Measurements from ENCODE around the gene RNF157. TPM values are rescaled to one million over a fixed set of nuclear protein-coding genes. Genes with fewer than 3 reads are reported as not detected.

RNF157 gene
- total and polyA plus RNA-seq, 10 of the 15 experiments (the other 5 are each of a cell fraction or from before 2014, with no cell fraction given), result 1.4 to 15.9 (median 9.6) TPM

- ChIA-PET RAD21 (ENCODE audit: unreplicated experiment) (no interaction called here), CTCF (interaction anchor here (0.6 to 3.6 kb wide), 4 partner anchors 15 to 1418 kb away, joined by 3 to 18 read pairs (median 6); no protein-coding TSS in a partner anchor), POLR2A (no interaction called here), SMC1A (ENCODE audit: uncharacterized antibody, unreplicated experiment) (no interaction called here)
- Histone ChIP-seq H2AFZ (ENCODE audit: control insufficient read depth, low read depth, low read length) (no peak overlapping the region), H3K4me3 (no peak overlapping the region), H3K9me3 (replicated peaks; ENCODE audit: control insufficient read depth, insufficient read depth, low read length) (no peaks in the 10 kb centered on the region), H3K27ac (ENCODE audit: control insufficient read depth, insufficient read depth) (no peak overlapping the region), H3K79me2 (ENCODE audit: control insufficient read depth, insufficient read depth, low read length) (no peaks in the 10 kb centered on the region), H3K36me3 (ENCODE audit: control insufficient read depth in 2 of 2, insufficient read depth in 2 of 2, low read length in 1 of 2) (no peaks in the 10 kb centered on the region), H3K9ac (ENCODE audit: control insufficient read depth, insufficient read depth, low read length) (no peak overlapping the region), H3K4me1 (ENCODE audit: control insufficient read depth, insufficient read depth, low read length) (no peaks in the 10 kb centered on the region), H3K27me3 (replicated peaks in 1 of 2; ENCODE audit: control insufficient read depth in 2 of 2, insufficient read depth in 2 of 2, low read length in 1 of 2) (no peaks in the 10 kb centered on the region), H4K20me1 (ENCODE audit: control insufficient read depth, insufficient read depth) (no peaks in the 10 kb centered on the region), H3K4me2 (ENCODE audit: control insufficient read depth, insufficient read depth) (no peak overlapping the region)
- 81% methylated on average over 10 of the region's 10 CpGs for WGBS (ENCODE audit: insufficient coverage, insufficient replicate concordance, low lambda C conversion rate, missing lambda C conversion rate)
- in situ Hi-C loops (cut with MboI) (no loop called here), intact Hi-C loops (cut with micrococcal nuclease; ENCODE audit: unreplicated experiment) (no loop called here)
- FAIRE-seq (no peak), DNase-seq (ENCODE audit: low read depth, low spot score) (no peak), ATAC-seq (no peak)
- TF ChIP-seq ZBED1 (IDR thresholded peaks at IDR 0.05; ENCODE audit: borderline replicate concordance) (no peak), SMC3 (IDR thresholded peaks at IDR 0.05; ENCODE audit: borderline replicate concordance, low read length) (no peak)
- no TSS peak for BruUV-seq (replicated peaks)
Measured at GRCh38 chr17:76166906-76167305, 73.4 kb downstream of the RNF157 start.

- no TSS peak for BruUV-seq (replicated peaks)
Measured at GRCh38 chr17:76166168-76166567, 74.1 kb downstream of the RNF157 start.

More at GRCh38 chr17:76166168-76166567, 74.1 kb downstream of the RNF157 start:
- no peaks in the 10 kb centered on the region for H3K4me1 ChIP-seq (ENCODE audit: control insufficient read depth, insufficient read depth, low read length)
- in situ Hi-C loops (cut with MboI) (no loop called here), intact Hi-C loops (cut with micrococcal nuclease; ENCODE audit: unreplicated experiment) (no loop called here)
- H3K27me3 ChIP-seq (replicated peaks in 1 of 2; ENCODE audit: control insufficient read depth in 2 of 2, insufficient read depth in 2 of 2, low read length in 1 of 2), result no peaks in the 10 kb centered on the region
- H3K9ac ChIP-seq (ENCODE audit: control insufficient read depth, insufficient read depth, low read length), result no peak overlapping the region
- H3K4me3 ChIP-seq, result no peak overlapping the region
- WGBS (ENCODE audit: insufficient coverage, insufficient replicate concordance, low lambda C conversion rate, missing lambda C conversion rate), result 71% methylated on average over 7 of the region's 7 CpGs
- POLR2A ChIA-PET, result no interaction called here
- H3K9me3 ChIP-seq (replicated peaks; ENCODE audit: control insufficient read depth, insufficient read depth, low read length), result no peaks in the 10 kb centered on the region
- SMC1A ChIA-PET (ENCODE audit: uncharacterized antibody, unreplicated experiment), result interaction anchor here (0.9 kb wide), 1 partner anchor 10 kb away, joined by 3 read pairs; no protein-coding TSS in a partner anchor
- no peaks in the 10 kb centered on the region for H3K36me3 ChIP-seq (ENCODE audit: control insufficient read depth in 2 of 2, insufficient read depth in 2 of 2, low read length in 1 of 2)
- no peak for TF ChIP-seq POLR2AphosphoS5 (IDR thresholded peaks at IDR 0.05; ENCODE audit: low read length)
- no peak for TF ChIP-seq FOXM1 (IDR thresholded peaks at IDR 0.05; ENCODE audit: low read depth, low read length)
- no peak for TF ChIP-seq ZBED1 (IDR thresholded peaks at IDR 0.05; ENCODE audit: borderline replicate concordance)
- TF ChIP-seq, protein P1, sequence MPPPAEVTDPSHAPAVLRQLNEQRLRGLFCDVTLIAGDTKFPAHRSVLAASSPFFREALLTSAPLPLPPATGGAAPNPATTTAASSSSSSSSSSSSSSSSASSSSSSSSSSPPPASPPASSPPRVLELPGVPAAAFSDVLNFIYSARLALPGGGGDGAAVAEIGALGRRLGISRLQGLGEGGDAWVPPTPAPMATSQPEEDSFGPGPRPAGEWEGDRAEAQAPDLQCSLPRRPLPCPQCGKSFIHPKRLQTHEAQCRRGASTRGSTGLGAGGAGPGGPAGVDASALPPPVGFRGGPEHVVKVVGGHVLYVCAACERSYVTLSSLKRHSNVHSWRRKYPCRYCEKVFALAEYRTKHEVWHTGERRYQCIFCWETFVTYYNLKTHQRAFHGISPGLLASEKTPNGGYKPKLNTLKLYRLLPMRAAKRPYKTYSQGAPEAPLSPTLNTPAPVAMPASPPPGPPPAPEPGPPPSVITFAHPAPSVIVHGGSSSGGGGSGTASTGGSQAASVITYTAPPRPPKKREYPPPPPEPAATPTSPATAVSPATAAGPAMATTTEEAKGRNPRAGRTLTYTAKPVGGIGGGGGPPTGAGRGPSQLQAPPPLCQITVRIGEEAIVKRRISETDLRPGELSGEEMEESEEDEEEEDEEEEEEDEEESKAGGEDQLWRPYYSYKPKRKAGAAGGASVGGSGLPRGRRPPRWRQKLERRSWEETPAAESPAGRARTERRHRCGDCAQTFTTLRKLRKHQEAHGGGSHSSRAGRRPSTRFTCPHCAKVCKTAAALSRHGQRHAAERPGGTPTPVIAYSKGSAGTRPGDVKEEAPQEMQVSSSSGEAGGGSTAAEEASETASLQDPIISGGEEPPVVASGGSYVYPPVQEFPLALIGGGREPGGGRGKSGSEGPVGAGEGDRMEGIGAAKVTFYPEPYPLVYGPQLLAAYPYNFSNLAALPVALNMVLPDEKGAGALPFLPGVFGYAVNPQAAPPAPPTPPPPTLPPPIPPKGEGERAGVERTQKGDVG (CRISPR knock-in tag; IDR thresholded peaks at IDR 0.05), result no peak
- no peak for TF ChIP-seq HDAC6 (IDR thresholded peaks at IDR 0.05; ENCODE audit: unreplicated experiment)
- no peak for TF ChIP-seq EED (IDR thresholded peaks at IDR 0.05; ENCODE audit: low read depth)
- no peak for TF ChIP-seq PAX8 (IDR thresholded peaks at IDR 0.05)
- TF ChIP-seq PAX5 (IDR thresholded peaks at IDR 0.05; ENCODE audit: borderline replicate concordance, low read depth, low read length), result no peak
- TF ChIP-seq, protein P2, sequence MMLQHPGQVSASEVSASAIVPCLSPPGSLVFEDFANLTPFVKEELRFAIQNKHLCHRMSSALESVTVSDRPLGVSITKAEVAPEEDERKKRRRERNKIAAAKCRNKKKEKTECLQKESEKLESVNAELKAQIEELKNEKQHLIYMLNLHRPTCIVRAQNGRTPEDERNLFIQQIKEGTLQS (IDR thresholded peaks at IDR 0.05; ENCODE audit: borderline replicate concordance, extremely low read depth, low read depth, low read length), result no peak
- TF ChIP-seq, protein P3, sequence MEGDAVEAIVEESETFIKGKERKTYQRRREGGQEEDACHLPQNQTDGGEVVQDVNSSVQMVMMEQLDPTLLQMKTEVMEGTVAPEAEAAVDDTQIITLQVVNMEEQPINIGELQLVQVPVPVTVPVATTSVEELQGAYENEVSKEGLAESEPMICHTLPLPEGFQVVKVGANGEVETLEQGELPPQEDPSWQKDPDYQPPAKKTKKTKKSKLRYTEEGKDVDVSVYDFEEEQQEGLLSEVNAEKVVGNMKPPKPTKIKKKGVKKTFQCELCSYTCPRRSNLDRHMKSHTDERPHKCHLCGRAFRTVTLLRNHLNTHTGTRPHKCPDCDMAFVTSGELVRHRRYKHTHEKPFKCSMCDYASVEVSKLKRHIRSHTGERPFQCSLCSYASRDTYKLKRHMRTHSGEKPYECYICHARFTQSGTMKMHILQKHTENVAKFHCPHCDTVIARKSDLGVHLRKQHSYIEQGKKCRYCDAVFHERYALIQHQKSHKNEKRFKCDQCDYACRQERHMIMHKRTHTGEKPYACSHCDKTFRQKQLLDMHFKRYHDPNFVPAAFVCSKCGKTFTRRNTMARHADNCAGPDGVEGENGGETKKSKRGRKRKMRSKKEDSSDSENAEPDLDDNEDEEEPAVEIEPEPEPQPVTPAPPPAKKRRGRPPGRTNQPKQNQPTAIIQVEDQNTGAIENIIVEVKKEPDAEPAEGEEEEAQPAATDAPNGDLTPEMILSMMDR (IDR thresholded peaks at IDR 0.05 in 2 of 3, conservative IDR thresholded peaks at IDR 0.05 in 1 of 3; ENCODE audit: control insufficient read depth in 2 of 3, extremely low read depth in 1 of 3, insufficient read depth in 1 of 3, low read depth in 3 of 3, low read length in 3 of 3), result no peak
- TF ChIP-seq BCL11A (IDR thresholded peaks at IDR 0.05; ENCODE audit: low read depth, low read length), result no peak
- TF ChIP-seq ESRRA (IDR thresholded peaks at IDR 0.05; ENCODE audit: low read length), result no peak
- RAD21 ChIA-PET (ENCODE audit: unreplicated experiment), result no interaction called here
- H3K79me2 ChIP-seq (ENCODE audit: control insufficient read depth, insufficient read depth, low read length), result no peaks in the 10 kb centered on the region
- H3K27ac ChIP-seq (ENCODE audit: control insufficient read depth, insufficient read depth), result no peak overlapping the region
- CTCF ChIA-PET, result interaction anchor here (1.1 to 3.6 kb wide), 3 partner anchors 14 to 113 kb away, joined by 3 to 18 read pairs (median 8); no protein-coding TSS in a partner anchor
- no peak overlapping the region for H3K4me2 ChIP-seq (ENCODE audit: control insufficient read depth, insufficient read depth)
- ATAC-seq, result no peak
- DNase-seq (ENCODE audit: low read depth, low spot score), result no peak
- H4K20me1 ChIP-seq (ENCODE audit: control insufficient read depth, insufficient read depth), result no peaks in the 10 kb centered on the region
- FAIRE-seq, result no peak
- no peak overlapping the region for H2AFZ ChIP-seq (ENCODE audit: control insufficient read depth, low read depth, low read length)

Data from GM12878 (cell line).